Spleen (tissue), 7 donors: ENCODE measurements around the gene RBMS1.

Experiments
- POLR2A ChIP-seq, 3 donors: fragments of 450-650 bp; IDR thresholded peaks; one replicate each; pipeline ENCODE4 v1.5.1; 2017; ENCODE audit warnings: antibody characterized with exemption in 3 of 3, mild to moderate bottlenecking in 1 of 3
- POLR2AphosphoS5 ChIP-seq, 3 donors: sonication (generic); formaldehyde crosslinking; IDR thresholded peaks; one replicate each; pipeline ENCODE4 v1.5.1; 2017; ENCODE audit warnings: antibody characterized with exemption in 3 of 3
- TF ChIP-seq, protein P1 (sequence below), 11 experiments: fragments of 200-600 bp in 7 of 11; fragments of 450-650 bp in 4 of 11; sonication (generic) in 4 of 11; IDR thresholded peaks in 8 of 11; conservative IDR thresholded peaks in 3 of 11; 1 replicate in 7 of 11; 2 replicates in 4 of 11; pipeline versions ENCODE4 v1.4.0 to v1.8.0; 2016 to 2021; ENCODE audit warnings: antibody characterized with exemption in 11 of 11, inconsistent platforms in 4 of 11, mild to moderate bottlenecking in 1 of 11
- donor health status: DM: no; HTN: no; CAD: no; lungs with moderate emphysema.
- donor health status: DM: no; HTN: no; CAD: no.
- donor health status: DM: no; HTN: no; CAD: no.

DNA sequence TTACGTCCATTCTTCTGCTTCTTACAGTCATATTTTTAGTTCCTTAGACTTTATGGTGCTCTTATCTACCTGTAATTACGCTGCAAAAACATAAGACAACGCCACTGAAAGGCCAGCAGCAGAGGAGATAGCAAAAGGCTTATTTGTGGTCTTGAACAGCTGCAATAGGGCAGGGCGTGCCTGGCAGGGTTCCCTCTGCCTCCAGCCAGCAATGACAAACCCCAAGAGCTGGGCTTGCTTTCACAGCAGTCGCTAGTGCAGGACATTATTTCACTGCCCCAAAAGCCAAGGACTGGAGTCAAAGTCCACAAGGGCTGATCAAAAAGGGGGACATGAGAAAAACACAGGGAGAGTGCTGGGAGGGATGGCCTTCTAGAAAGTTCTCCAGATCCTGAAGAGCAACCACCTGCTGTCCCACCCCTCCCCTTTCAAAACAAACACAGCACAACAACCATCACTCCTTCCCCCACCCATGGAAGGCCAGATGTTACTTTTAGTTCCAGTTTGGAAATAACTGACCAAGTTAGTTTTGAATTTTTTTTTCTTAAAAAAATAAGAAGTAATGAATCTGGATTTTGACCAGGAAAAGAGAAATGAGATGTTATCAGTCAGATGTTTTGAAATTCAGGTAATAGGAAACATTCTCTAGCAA, 127.8 kb downstream of the RBMS1 start:
- TF ChIP-seq, protein P1, sequence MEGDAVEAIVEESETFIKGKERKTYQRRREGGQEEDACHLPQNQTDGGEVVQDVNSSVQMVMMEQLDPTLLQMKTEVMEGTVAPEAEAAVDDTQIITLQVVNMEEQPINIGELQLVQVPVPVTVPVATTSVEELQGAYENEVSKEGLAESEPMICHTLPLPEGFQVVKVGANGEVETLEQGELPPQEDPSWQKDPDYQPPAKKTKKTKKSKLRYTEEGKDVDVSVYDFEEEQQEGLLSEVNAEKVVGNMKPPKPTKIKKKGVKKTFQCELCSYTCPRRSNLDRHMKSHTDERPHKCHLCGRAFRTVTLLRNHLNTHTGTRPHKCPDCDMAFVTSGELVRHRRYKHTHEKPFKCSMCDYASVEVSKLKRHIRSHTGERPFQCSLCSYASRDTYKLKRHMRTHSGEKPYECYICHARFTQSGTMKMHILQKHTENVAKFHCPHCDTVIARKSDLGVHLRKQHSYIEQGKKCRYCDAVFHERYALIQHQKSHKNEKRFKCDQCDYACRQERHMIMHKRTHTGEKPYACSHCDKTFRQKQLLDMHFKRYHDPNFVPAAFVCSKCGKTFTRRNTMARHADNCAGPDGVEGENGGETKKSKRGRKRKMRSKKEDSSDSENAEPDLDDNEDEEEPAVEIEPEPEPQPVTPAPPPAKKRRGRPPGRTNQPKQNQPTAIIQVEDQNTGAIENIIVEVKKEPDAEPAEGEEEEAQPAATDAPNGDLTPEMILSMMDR (IDR thresholded peaks at IDR 0.05 in 8 of 11, conservative IDR thresholded peaks at IDR 0.05 in 3 of 11), result no peak
- TF ChIP-seq POLR2AphosphoS5 (IDR thresholded peaks at IDR 0.05) (no peak), POLR2A (IDR thresholded peaks at IDR 0.05) (no peak)
